ENCODE data around the gene WDR46.

GRCh38 chr6:33249732-33250630 is 39.1 kb downstream of the WDR46 start:
- no peak for TF ChIP-seq CTCF (IDR thresholded peaks at IDR 0.05; ENCODE audit: extremely low read depth in 1 of 2, insufficient read depth in 1 of 2, low read depth in 1 of 2, low read length in 2 of 2)
- TF ChIP-seq EZH2 (IDR thresholded peaks at IDR 0.05; ENCODE audit: borderline replicate concordance, low read depth, low read length, severe bottlenecking), result no peak
- TF ChIP-seq POLR2A (IDR thresholded peaks at IDR 0.05; ENCODE audit: low read depth, low read length), result no peak
